Measurements from ENCODE around the gene C1orf122. TPM values are rescaled to one million over a fixed set of nuclear protein-coding genes. Genes with fewer than 3 reads are reported as not detected.
"Not testable (repeated sequence)": the region's sequence is repeated elsewhere in the genome, so short reads cannot be mapped to it uniquely, and the experiment has no call there.

Gene C1orf122
- total RNA-seq, 1 donor: 11.6 TPM

DNA sequence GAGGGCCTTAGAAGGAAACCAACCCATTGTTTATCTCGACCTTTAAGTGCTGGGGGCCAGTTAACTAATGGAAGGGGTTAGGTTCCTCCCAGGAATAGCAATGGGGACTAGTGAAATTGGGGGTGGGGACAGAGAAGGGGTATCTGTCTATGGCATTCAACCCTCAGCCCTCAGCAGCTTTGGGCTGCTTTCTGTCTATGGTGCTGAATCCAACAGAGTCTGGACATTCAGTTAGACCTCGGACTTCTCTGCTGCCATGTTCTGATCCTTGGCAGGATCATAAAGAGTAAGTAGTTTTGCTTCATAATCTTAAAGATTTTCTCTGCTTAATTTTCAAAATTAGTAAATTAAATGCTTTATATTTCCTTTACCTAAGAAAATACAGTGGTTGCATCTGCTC, 40.1 kb upstream of the C1orf122 start:
- Histone ChIP-seq H3K79me2 (ENCODE audit: insufficient read depth, low read length) (no peaks in the 10 kb centered on the region), H4K20me1 (ENCODE audit: insufficient read depth, low read length) (no peaks in the 10 kb centered on the region), H3K27ac (ENCODE audit: low read depth, low read length) (no peak overlapping the region), H3K4me1 (ENCODE audit: insufficient read depth, low read length) (no peaks in the 10 kb centered on the region), H3K4me2 (ENCODE audit: insufficient read depth, low read length) (no peak overlapping the region), H3K9me3 (ENCODE audit: low read depth, low read length) (no peaks in the 10 kb centered on the region), H2AFZ (ENCODE audit: low read length) (no peak overlapping the region), H3K36me3 (ENCODE audit: insufficient read depth, low read length) (no peaks in the 10 kb centered on the region), H3K27me3 (ENCODE audit: insufficient read depth, low read length) (peaks cover 42% of the 10 kb centered on the region), H3K4me3 (ENCODE audit: insufficient read depth, low read length) (no peak overlapping the region)
- no peak for DNase-seq (ENCODE audit: insufficient read length, low spot score, missing footprints)
- no peak for TF ChIP-seq CTCF (IDR thresholded peaks at IDR 0.05; ENCODE audit: extremely low read depth, low read depth, low read length)

GRCh38 chr1:37771440-37771839, 36.1 kb upstream of the C1orf122 start:
- H3K4me3 ChIP-seq (ENCODE audit: insufficient read depth, low read length); H2AFZ ChIP-seq (ENCODE audit: low read length); H4K20me1 ChIP-seq (ENCODE audit: insufficient read depth, low read length); H3K4me1 ChIP-seq (ENCODE audit: insufficient read depth, low read length); H3K36me3 ChIP-seq (ENCODE audit: insufficient read depth, low read length); H3K27ac ChIP-seq (ENCODE audit: low read depth, low read length); DNase-seq (ENCODE audit: insufficient read length, low spot score, missing footprints); H3K9me3 ChIP-seq (ENCODE audit: low read depth, low read length); H3K79me2 ChIP-seq (ENCODE audit: insufficient read depth, low read length); H3K4me2 ChIP-seq (ENCODE audit: insufficient read depth, low read length): not testable (repeated sequence)
- H3K27me3 ChIP-seq (ENCODE audit: insufficient read depth, low read length): peaks cover 20% of the 10 kb centered on the region

GRCh38 chr1:37776946-37777516, 30.6 kb upstream of the C1orf122 start:
- H3K9me3 ChIP-seq (ENCODE audit: low read depth, low read length): no peaks in the 10 kb centered on the region
- H2AFZ ChIP-seq (ENCODE audit: low read length): no peak overlapping the region
- TF ChIP-seq CTCF (IDR thresholded peaks at IDR 0.05; ENCODE audit: extremely low read depth, low read depth, low read length): no peak
- no peak overlapping the region for H3K27ac ChIP-seq (ENCODE audit: low read depth, low read length)
- DNase-seq (ENCODE audit: insufficient read length, low spot score, missing footprints): no peak
- no peaks in the 10 kb centered on the region for H3K79me2 ChIP-seq (ENCODE audit: insufficient read depth, low read length)
- no peaks in the 10 kb centered on the region for H3K27me3 ChIP-seq (ENCODE audit: insufficient read depth, low read length)
- H3K36me3 ChIP-seq (ENCODE audit: insufficient read depth, low read length): no peaks in the 10 kb centered on the region
- H3K4me1 ChIP-seq (ENCODE audit: insufficient read depth, low read length): no peaks in the 10 kb centered on the region
- H3K4me3 ChIP-seq (ENCODE audit: insufficient read depth, low read length): no peak overlapping the region
- H3K4me2 ChIP-seq (ENCODE audit: insufficient read depth, low read length): no peak overlapping the region
- H4K20me1 ChIP-seq (ENCODE audit: insufficient read depth, low read length): no peaks in the 10 kb centered on the region

GRCh38 chr1:37778654-37779053, 28.9 kb upstream of the C1orf122 start:
- Histone ChIP-seq H3K4me1 (ENCODE audit: insufficient read depth, low read length) (no peaks in the 10 kb centered on the region), H3K9me3 (ENCODE audit: low read depth, low read length) (no peaks in the 10 kb centered on the region), H3K79me2 (ENCODE audit: insufficient read depth, low read length) (no peaks in the 10 kb centered on the region), H3K36me3 (ENCODE audit: insufficient read depth, low read length) (no peaks in the 10 kb centered on the region), H4K20me1 (ENCODE audit: insufficient read depth, low read length) (no peaks in the 10 kb centered on the region), H2AFZ (ENCODE audit: low read length) (no peak overlapping the region), H3K27ac (ENCODE audit: low read depth, low read length) (no peak overlapping the region), H3K27me3 (ENCODE audit: insufficient read depth, low read length) (no peaks in the 10 kb centered on the region), H3K4me3 (ENCODE audit: insufficient read depth, low read length) (no peak overlapping the region), H3K4me2 (ENCODE audit: insufficient read depth, low read length) (no peak overlapping the region)
- DNase-seq (ENCODE audit: insufficient read length, low spot score, missing footprints): no peak
- TF ChIP-seq CTCF (IDR thresholded peaks at IDR 0.05; ENCODE audit: extremely low read depth, low read depth, low read length): no peak

Data from osteoblast (primary cell).